GM10266 (cell line): Measurements from ENCODE around the gene TMEM204.

Source experiments
- DNase-seq: peaks from one replicate; pipeline ENCODE4 v3.0.0; 2012; ENCODE audit errors: extremely low spot score
- TF ChIP-seq, protein P1 (sequence below): IDR thresholded peaks from 2 replicates; pipeline ENCODE4 v1.5.1; 2012; ENCODE audit warnings: mild to moderate bottlenecking, low read depth; ENCODE audit not compliant: control insufficient read depth, insufficient read depth; ENCODE audit errors: missing control alignments

TMEM204 gene

DNA sequence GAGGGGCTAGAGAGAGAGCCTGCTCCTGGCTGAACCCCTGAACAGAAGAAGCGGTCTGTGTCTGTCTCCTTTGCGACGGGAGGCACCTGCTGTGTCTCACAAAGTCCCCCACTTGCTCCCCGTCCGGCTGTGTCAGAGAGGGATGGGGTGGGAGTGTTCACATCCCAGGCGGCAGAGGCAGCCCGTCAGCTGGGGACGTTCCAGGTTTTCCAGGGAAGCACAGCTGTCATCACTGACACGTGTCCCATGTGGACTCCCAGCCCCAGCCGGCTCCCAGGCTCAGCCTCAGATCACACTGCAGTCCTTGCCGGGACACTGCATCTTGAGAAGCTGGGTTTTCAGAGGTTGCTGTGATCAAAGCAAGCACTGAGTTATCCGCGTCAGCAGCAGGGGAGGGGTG lies 38.8 kb upstream of the TMEM204 start:
- DNase-seq, result no peak
- TF ChIP-seq, protein P1, sequence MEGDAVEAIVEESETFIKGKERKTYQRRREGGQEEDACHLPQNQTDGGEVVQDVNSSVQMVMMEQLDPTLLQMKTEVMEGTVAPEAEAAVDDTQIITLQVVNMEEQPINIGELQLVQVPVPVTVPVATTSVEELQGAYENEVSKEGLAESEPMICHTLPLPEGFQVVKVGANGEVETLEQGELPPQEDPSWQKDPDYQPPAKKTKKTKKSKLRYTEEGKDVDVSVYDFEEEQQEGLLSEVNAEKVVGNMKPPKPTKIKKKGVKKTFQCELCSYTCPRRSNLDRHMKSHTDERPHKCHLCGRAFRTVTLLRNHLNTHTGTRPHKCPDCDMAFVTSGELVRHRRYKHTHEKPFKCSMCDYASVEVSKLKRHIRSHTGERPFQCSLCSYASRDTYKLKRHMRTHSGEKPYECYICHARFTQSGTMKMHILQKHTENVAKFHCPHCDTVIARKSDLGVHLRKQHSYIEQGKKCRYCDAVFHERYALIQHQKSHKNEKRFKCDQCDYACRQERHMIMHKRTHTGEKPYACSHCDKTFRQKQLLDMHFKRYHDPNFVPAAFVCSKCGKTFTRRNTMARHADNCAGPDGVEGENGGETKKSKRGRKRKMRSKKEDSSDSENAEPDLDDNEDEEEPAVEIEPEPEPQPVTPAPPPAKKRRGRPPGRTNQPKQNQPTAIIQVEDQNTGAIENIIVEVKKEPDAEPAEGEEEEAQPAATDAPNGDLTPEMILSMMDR, result no peak

DNA sequence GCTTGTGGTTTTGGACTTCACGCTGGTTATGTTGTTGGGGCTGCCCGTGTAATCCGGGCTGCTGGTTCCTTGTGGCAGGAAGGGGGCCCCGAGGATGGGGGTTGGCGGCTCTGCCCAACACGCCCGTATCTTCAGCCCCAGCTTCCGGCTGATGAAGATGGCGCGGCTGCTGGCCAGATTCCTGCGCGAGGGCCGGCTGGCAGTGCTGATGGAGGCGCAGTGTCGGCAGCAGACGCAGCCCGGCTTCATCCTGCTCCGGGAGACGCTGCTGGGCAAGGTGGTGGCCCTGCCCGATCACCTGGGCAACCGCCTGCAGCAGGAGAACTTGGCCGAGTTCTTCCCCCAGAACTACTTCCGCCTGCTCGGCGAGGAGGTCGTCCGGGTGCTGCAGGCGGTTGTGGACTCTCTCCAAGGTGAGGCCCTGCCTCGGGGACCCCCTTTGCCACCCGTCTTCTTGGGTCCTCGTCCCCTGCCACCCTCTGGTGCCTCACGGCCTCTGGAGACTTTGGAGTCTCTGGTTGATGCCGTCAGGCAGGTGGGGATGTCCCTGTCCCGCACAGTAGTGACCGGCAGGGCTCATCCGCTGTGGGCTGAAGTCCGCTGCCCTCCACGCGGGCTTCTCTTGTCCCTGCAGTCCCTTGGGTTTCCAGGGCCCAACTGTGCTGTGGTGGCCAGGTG lies 38.1 kb upstream of the TMEM204 start:
- TF ChIP-seq, protein P1, result no peak
- DNase-seq, result no peak

DNA sequence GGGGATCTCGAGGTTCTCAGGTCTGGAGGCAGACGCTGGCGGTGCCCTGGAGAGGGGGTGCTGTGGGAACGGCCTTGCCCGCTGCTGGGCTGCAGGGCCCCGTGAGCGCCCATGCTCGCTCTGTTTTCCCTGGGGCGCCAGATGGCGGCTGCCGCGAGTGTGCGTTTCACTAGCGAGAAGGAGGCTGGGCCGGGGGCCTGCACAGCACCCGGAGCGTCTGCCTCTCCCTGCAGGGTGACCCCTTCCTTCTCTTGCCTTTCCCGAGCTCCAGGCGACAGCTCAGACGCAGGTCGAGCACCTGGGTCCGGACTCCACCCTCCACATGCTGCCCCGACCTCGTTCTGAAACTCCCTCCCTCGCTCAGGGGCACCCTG lies 37.6 kb upstream of the TMEM204 start:
- DNase-seq, result no peak
- TF ChIP-seq, protein P1, result no peak

DNA sequence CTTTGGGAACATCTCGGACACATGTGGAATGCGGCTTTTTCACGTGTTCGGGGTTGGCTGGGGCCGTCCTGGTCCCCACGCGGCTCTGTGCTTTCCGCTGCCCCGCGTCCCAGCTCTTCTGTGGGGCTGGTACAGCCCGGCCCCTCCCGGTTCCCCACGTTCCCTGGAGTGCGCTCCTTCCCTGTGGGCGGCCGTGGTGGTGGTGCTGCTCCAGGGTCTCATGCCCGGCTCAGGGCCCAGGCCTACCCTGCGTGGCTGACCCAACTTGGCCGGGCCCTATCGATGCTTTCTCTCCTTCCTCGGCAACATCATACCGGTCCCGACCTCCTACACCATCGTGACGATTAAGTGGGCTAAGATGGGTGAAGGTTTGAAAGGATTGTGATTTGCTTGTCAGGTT lies 37.0 kb upstream of the TMEM204 start:
- TF ChIP-seq, protein P1, result no peak
- no peak for DNase-seq

DNA sequence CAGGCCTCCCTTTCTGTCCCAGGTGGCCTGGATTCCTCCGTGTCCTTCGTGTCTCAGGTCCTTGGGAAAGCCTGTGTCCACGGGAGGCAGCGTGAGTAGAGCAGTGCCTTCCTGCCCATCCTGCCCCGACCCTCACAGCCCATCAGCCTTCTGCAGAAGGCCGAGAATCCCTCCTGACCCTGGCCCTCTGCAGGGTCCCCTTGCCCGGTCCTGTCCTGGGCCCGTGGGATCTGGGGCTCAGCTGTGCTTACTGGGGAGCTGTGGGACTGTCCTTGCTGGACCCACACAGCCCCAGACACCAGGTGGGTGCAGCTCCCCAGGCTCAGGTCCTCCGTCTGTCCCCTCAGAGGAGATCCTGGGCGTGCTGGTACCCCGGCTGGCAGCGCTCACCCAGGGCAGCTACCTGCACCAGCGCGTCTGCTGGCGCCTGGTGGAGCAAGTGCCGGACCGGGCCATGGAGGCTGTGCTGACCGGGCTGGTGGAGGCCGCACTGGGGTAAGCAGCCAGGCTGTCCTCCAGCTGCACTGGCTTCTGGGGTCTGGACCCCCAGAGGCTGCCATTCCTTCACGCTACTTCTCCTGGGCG lies 36.4 kb upstream of the TMEM204 start:
- TF ChIP-seq, protein P1, result no peak
- no peak for DNase-seq

DNA sequence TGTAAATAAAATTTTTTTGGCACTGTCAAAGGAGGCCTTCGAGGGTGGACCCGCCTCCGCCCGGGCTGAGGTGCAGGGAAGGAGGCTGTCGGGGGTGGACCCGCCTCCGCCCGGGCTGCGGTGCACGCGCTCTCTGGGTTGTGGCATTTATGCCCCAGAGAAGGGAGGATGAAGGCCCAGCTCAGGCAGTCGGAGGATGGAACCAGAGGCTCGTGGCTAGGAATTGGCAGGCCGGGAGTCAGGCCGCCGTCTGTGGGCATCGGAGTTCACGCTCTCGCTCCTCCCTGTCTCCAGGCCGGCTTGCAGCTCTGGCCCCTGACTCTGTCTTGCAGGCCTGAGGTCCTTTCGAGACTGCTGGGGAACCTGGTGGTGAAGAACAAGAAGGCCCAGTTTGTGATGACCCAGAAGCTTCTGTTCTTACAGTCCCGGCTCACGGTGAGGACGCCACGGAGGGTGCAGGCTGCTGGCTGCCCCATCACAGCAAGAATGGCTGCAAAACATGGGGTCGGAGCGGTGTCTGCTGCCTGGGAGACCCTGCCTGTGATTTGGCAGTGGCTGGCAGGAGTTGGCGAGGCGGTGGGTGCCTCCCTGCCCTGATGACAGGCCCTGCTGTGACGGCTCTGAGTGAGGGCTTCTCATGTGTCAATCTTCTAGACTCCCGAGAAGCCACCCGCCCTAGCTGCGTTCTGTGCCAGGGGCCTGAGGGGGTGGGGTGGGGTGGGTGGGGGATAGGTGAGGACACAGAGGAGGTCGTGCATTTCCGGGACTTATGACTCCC lies 34.4 kb upstream of the TMEM204 start:
- TF ChIP-seq, protein P1, result no peak
- DNase-seq, result no peak
